ENCODE data around the gene ABL1. TPM values are rescaled to one million over a fixed set of nuclear protein-coding genes. Genes with fewer than 3 reads are reported as not detected.

Gene ABL1
- total RNA-seq, 4 donors from 2014 or later: 90.9 to 151 (median 133) TPM

GRCh38 chr9:130891688-130892476 lies 56.8 kb downstream of the ABL1 start:
- no peaks in the 10 kb centered on the region for H3K9me3 ChIP-seq
- TF ChIP-seq EP300 (IDR thresholded peaks at IDR 0.05) (no peak), POLR2AphosphoS5 (IDR thresholded peaks at IDR 0.05) (no peak), CTCF (IDR thresholded peaks at IDR 0.05) (no peak), POLR2A (IDR thresholded peaks at IDR 0.05; ENCODE audit: low read depth) (no peak)
- DNase-seq (ENCODE audit: extremely low spot score): no peak
- no peak overlapping the region for H3K27ac ChIP-seq (replicated peaks in 1 of 4)
- peaks cover 44 to 68% (median 64%) of the 10 kb centered on the region in 4 donors for H3K36me3 ChIP-seq
- peaks cover 13 to 69% (median 52%) of the 10 kb centered on the region in 4 donors for H3K4me1 ChIP-seq
- intact Hi-C loops (cut with DNase I): loop anchor here (10.0 kb wide), 1 partner anchor 153 kb away; no protein-coding TSS in a partner anchor
- no peaks in the 10 kb centered on the region for H3K27me3 ChIP-seq
- H3K4me3 ChIP-seq: no peak overlapping the region
- WGBS: 78% methylated on average over 18 of the region's 18 CpGs

GRCh38 chr9:130892477-130893304 lies 57.6 kb downstream of the ABL1 start:
- peaks cover 13 to 61% (median 43%) of the 10 kb centered on the region in 4 donors for H3K4me1 ChIP-seq
- H3K36me3 ChIP-seq: peaks cover 38 to 60% (median 56%) of the 10 kb centered on the region in 4 donors
- H3K27me3 ChIP-seq: peaks cover 0 to 7% (median 0%) of the 10 kb centered on the region in 4 donors
- TF ChIP-seq POLR2AphosphoS5 (IDR thresholded peaks at IDR 0.05) (no peak), CTCF (IDR thresholded peaks at IDR 0.05) (no peak), EP300 (IDR thresholded peaks at IDR 0.05) (no peak), POLR2A (IDR thresholded peaks at IDR 0.05; ENCODE audit: low read depth) (no peak)
- WGBS: 82% methylated on average over 24 of the region's 24 CpGs
- no peak overlapping the region for H3K4me3 ChIP-seq
- H3K27ac ChIP-seq (replicated peaks in 1 of 4): peak overlapping the region in 1 of 4 donors; percentile 56
- no peaks in the 10 kb centered on the region for H3K9me3 ChIP-seq
- DNase-seq (ENCODE audit: extremely low spot score): no peak
- intact Hi-C loops (cut with DNase I): loop anchor here (10.0 kb wide), 1 partner anchor 152 kb away; no protein-coding TSS in a partner anchor

DNA sequence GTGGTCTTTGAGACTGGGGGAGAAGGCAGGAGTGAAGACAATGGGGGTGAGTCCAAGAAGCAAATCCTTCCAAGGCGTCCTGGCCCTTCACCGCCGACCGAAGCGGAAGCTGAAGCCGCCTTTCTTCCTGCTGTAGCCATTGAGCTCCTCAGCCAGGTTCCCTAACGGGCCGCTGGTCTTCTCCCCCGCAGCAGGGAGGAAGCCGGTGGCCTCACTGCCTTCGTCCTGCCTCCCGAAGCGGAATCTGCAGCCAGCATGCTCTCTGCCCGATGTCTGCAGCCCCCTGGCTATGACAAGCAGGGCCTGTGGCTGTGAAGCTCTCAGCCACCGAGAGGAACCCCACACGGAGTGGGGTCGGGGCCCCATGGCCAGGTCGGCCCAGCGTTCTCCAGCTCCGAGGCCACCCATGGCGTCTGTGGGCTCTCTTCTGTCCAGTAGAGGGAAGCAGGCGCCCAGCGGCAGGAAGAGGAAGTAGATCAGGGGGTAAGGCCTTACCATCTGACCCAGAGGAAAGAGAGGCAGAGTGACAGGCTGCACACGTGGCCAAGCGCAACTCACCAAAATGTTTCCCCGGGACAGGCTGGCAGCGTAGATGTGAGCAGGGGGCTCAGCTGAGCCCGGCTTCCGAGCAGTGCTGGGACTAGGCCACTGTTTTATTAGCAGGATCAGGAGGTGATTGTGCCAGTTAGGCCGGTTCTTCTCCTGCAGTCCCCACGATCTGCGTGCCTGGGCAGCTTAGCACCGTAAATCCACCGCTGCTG lies 58.5 kb downstream of the ABL1 start:
- DNase-seq (ENCODE audit: extremely low spot score): no peak
- intact Hi-C loops (cut with DNase I): loop anchor here (10.0 kb wide), 1 partner anchor 151 kb away; no protein-coding TSS in a partner anchor
- WGBS: 71% methylated on average over 21 of the region's 34 CpGs
- Histone ChIP-seq H3K9me3 (no peaks in the 10 kb centered on the region), H3K36me3 (peaks cover 29 to 51% (median 48%) of the 10 kb centered on the region in 4 donors), H3K27ac (replicated peaks in 1 of 4) (peak overlapping the region; percentile 15 to 56 (median 38)), H3K4me1 (peaks cover 13 to 52% (median 37%) of the 10 kb centered on the region in 4 donors), H3K27me3 (peaks cover 0 to 15% (median 2%) of the 10 kb centered on the region in 4 donors), H3K4me3 (no peak overlapping the region)
- peak; percentile 26 to 46 (median 30) for TF ChIP-seq CTCF (IDR thresholded peaks at IDR 0.05)
- no peak for TF ChIP-seq EP300 (IDR thresholded peaks at IDR 0.05)
- TF ChIP-seq POLR2AphosphoS5 (IDR thresholded peaks at IDR 0.05): peak; percentile 9 to 16

- intact Hi-C loops (cut with DNase I): loop anchor here (10.0 kb wide), 1 partner anchor 150 kb away; no protein-coding TSS in a partner anchor
Observed at GRCh38 chr9:130894546-130894945, 59.5 kb downstream of the ABL1 start.

More at GRCh38 chr9:130894546-130894945, 59.5 kb downstream of the ABL1 start:
- no peak overlapping the region for H3K4me3 ChIP-seq
- 87% methylated on average over 7 of the region's 7 CpGs for WGBS
- H3K27ac ChIP-seq (replicated peaks in 1 of 4): peak overlapping the region in 3 of 4 donors; percentile 15 to 56 (median 43)
- H3K27me3 ChIP-seq: peaks cover 0 to 22% (median 2%) of the 10 kb centered on the region in 4 donors
- peaks cover 13 to 57% (median 37%) of the 10 kb centered on the region in 4 donors for H3K4me1 ChIP-seq
- DNase-seq (ENCODE audit: extremely low spot score): no peak
- no peak for TF ChIP-seq POLR2AphosphoS5 (IDR thresholded peaks at IDR 0.05)
- no peak for TF ChIP-seq EP300 (IDR thresholded peaks at IDR 0.05)
- no peak for TF ChIP-seq CTCF (IDR thresholded peaks at IDR 0.05)
- H3K36me3 ChIP-seq: peaks cover 22 to 41% (median 38%) of the 10 kb centered on the region in 4 donors
- H3K9me3 ChIP-seq: no peaks in the 10 kb centered on the region
